Naive thymus-derived CD8-positive, alpha-beta T cell (primary cell): Measurements from ENCODE around the gene LHX3. TPM values are rescaled to one million over a fixed set of nuclear protein-coding genes. Genes with fewer than 3 reads are reported as not detected.
A peak's percentile ranks its signal among the peaks of the same experiment; 100 is the strongest.

Experiments used
- ATAC-seq, 2 donors: fragments of 150-1000 bp; cut with Tn5 transposase in 1 of 2; sonication (Bioruptor Pico), chemical (Tn5 transposase) in 1 of 2; 1 replicate in 1 of 2; 2 replicates in 1 of 2; pipeline ENCODE4 v1.10.0; 2021; ENCODE audit warnings: mild to moderate bottlenecking in 2 of 2, moderate library complexity in 2 of 2
- POLR2A ChIA-PET: fragments of 350-600 bp; sonication (Branson Sonifier 250); formaldehyde crosslinking; loops from one replicate; lab custom pipeline; 2021; ENCODE audit warnings: antibody characterized with exemption; lab: Charles Lee
- DNase-seq, 10 donors: peaks; one replicate each; pipeline versions ENCODE4 v3.0.0 to v3.0.0-alpha.2; 2020 to 2022
- H3K27ac Mint-ChIP-seq, 10 donors: one replicate each; pipeline ENCODE4 v1.8.0; 2020 to 2022; ENCODE audit warnings: mild to moderate bottlenecking in 10 of 10, mixed read lengths in 10 of 10, moderate library complexity in 4 of 10, inconsistent platforms in 1 of 10
- H3K27me3 Mint-ChIP-seq, 5 donors: one replicate each; pipeline ENCODE4 v1.8.0; 2021 to 2022; ENCODE audit warnings: mixed read lengths in 5 of 5
- H3K36me3 Mint-ChIP-seq, 3 donors: one replicate each; pipeline ENCODE4 v1.8.0; 2020 to 2022; ENCODE audit warnings: mixed read lengths in 3 of 3, mild to moderate bottlenecking in 2 of 3, inconsistent platforms in 1 of 3
- H3K4me1 Mint-ChIP-seq, 4 donors: one replicate each; pipeline ENCODE4 v1.8.0; 2021 to 2022; ENCODE audit warnings: mixed read lengths in 4 of 4
- H3K4me3 Mint-ChIP-seq, 10 donors: one replicate each; pipeline ENCODE4 v1.8.0; 2020 to 2022; ENCODE audit warnings: mild to moderate bottlenecking in 10 of 10, mixed read lengths in 10 of 10, moderate library complexity in 6 of 10, inconsistent platforms in 1 of 10
- H3K9me3 Mint-ChIP-seq, 9 donors: one replicate each; pipeline ENCODE4 v1.8.0; 2020 to 2022; ENCODE audit warnings: mixed read lengths in 9 of 9, mild to moderate bottlenecking in 3 of 9, inconsistent platforms in 1 of 9, moderate library complexity in 1 of 9
- polyA plus RNA-seq, 3 donors: library from polyadenylated mRNA; unstranded; fragments of 300-500 nt; fragmentation: Illumina TruSeq; gene quantifications; one replicate each; pipeline ENCODE4 v1.2.3, GENCODE V29; 2021
- total RNA-seq, 8 experiments: library from RNA in 2 of 8; stranded (reverse) in 2 of 8; gene quantifications; one replicate each; pipeline ENCODE4 v1.2.3 and lab custom pipeline; 2021 to 2026

The LHX3 gene
- total and polyA plus RNA-seq, 5 experiments from 2014 or later = not detected

GRCh38 chr9:136222166-136222905 is 17.4 kb upstream of the LHX3 start:
- Mint-ChIP-seq H3K4me3 (no peak overlapping the region), H3K4me1 (peaks cover 6 to 27% (median 10%) of the 10 kb centered on the region in 4 donors), H3K27ac (no peak overlapping the region), H3K9me3 (no peaks in the 10 kb centered on the region), H3K36me3 (peaks cover 10 to 67% (median 19%) of the 10 kb centered on the region in 3 donors), H3K27me3 (no peaks in the 10 kb centered on the region)
- ATAC-seq (no peak), DNase-seq (no peak)
- POLR2A ChIA-PET = no interaction called here

- H3K4me3 Mint-ChIP-seq = no peak overlapping the region
- POLR2A ChIA-PET = no interaction called here
- no peak for DNase-seq
Measured at GRCh38 chr9:136220017-136220729, 15.2 kb upstream of the LHX3 start.

GRCh38 chr9:136219276-136219675 is 14.3 kb upstream of the LHX3 start:
- Mint-ChIP-seq H3K36me3 (peaks cover 11 to 84% (median 28%) of the 10 kb centered on the region in 3 donors), H3K27me3 (no peaks in the 10 kb centered on the region), H3K9me3 (no peaks in the 10 kb centered on the region), H3K4me3 (no peak overlapping the region), H3K27ac (no peak overlapping the region), H3K4me1 (peaks cover 0 to 4% (median 1%) of the 10 kb centered on the region in 4 donors)
- POLR2A ChIA-PET = no interaction called here
- no peak for ATAC-seq
- DNase-seq = no peak

More at GRCh38 chr9:136220017-136220729, 15.2 kb upstream of the LHX3 start:
- H3K27ac Mint-ChIP-seq = peak overlapping the region in 1 of 10 donors; percentile 18
- no peak for ATAC-seq
- no peaks in the 10 kb centered on the region for H3K9me3 Mint-ChIP-seq
- peaks cover 3 to 8% (median 5%) of the 10 kb centered on the region in 4 donors for H3K4me1 Mint-ChIP-seq
- peaks cover 9 to 82% (median 22%) of the 10 kb centered on the region in 3 donors for H3K36me3 Mint-ChIP-seq
- no peaks in the 10 kb centered on the region for H3K27me3 Mint-ChIP-seq

- Mint-ChIP-seq H3K9me3 (no peaks in the 10 kb centered on the region), H3K27ac (no peak overlapping the region), H3K27me3 (no peaks in the 10 kb centered on the region), H3K4me1 (peaks cover 0 to 4% (median under 1%) of the 10 kb centered on the region in 4 donors), H3K4me3 (no peak overlapping the region), H3K36me3 (peaks cover 11 to 85% (median 34%) of the 10 kb centered on the region in 3 donors)
- POLR2A ChIA-PET = no interaction called here
- DNase-seq = no peak
- ATAC-seq = no peak
Measured at GRCh38 chr9:136218673-136219072, 13.7 kb upstream of the LHX3 start.

GRCh38 chr9:136218271-136218670 is 13.3 kb upstream of the LHX3 start:
- H3K9me3 Mint-ChIP-seq = no peaks in the 10 kb centered on the region
- peaks cover 11 to 85% (median 33%) of the 10 kb centered on the region in 3 donors for H3K36me3 Mint-ChIP-seq
- H3K4me1 Mint-ChIP-seq = peaks cover 0 to 2% (median under 1%) of the 10 kb centered on the region in 4 donors
- no peak overlapping the region for H3K27ac Mint-ChIP-seq
- no peaks in the 10 kb centered on the region for H3K27me3 Mint-ChIP-seq
- no peak overlapping the region for H3K4me3 Mint-ChIP-seq
- DNase-seq = no peak
- no peak for ATAC-seq
- POLR2A ChIA-PET = no interaction called here

GRCh38 chr9:136216541-136217244 is 11.8 kb upstream of the LHX3 start:
- POLR2A ChIA-PET = no interaction called here
- Mint-ChIP-seq H3K9me3 (no peaks in the 10 kb centered on the region), H3K4me1 (peaks cover 0 to 1% (median 0%) of the 10 kb centered on the region in 4 donors), H3K27me3 (no peaks in the 10 kb centered on the region), H3K27ac (no peak overlapping the region), H3K4me3 (no peak overlapping the region), H3K36me3 (peaks cover 8 to 85% (median 27%) of the 10 kb centered on the region in 3 donors)
- no peak for DNase-seq
- ATAC-seq = no peak

- POLR2A ChIA-PET = no interaction called here
- Mint-ChIP-seq H3K36me3 (peaks cover 5 to 81% (median 31%) of the 10 kb centered on the region in 3 donors), H3K9me3 (no peaks in the 10 kb centered on the region)
Measured at GRCh38 chr9:136213733-136214132, 8.8 kb upstream of the LHX3 start.

GRCh38 chr9:136212345-136212950 is 7.5 kb upstream of the LHX3 start:
- no peaks in the 10 kb centered on the region for H3K4me1 Mint-ChIP-seq
- H3K27ac Mint-ChIP-seq = no peak overlapping the region
- DNase-seq (no peak), ATAC-seq (no peak)
- POLR2A ChIA-PET = no interaction called here
- H3K4me3 Mint-ChIP-seq = no peak overlapping the region
- H3K9me3 Mint-ChIP-seq = no peaks in the 10 kb centered on the region
- peaks cover 5 to 77% (median 33%) of the 10 kb centered on the region in 3 donors for H3K36me3 Mint-ChIP-seq
- H3K27me3 Mint-ChIP-seq = no peaks in the 10 kb centered on the region

More at GRCh38 chr9:136213733-136214132, 8.8 kb upstream of the LHX3 start:
- ATAC-seq (no peak), DNase-seq (no peak)
- no peaks in the 10 kb centered on the region for H3K4me1 Mint-ChIP-seq
- H3K4me3 Mint-ChIP-seq = no peak overlapping the region
- H3K27me3 Mint-ChIP-seq = no peaks in the 10 kb centered on the region
- H3K27ac Mint-ChIP-seq = no peak overlapping the region

- H3K27ac Mint-ChIP-seq = no peak overlapping the region
- H3K27me3 Mint-ChIP-seq = no peaks in the 10 kb centered on the region
- ATAC-seq = no peak
- H3K36me3 Mint-ChIP-seq = peaks cover 5 to 75% (median 32%) of the 10 kb centered on the region in 3 donors
- no peak overlapping the region for H3K4me3 Mint-ChIP-seq
- no peak for DNase-seq
- H3K4me1 Mint-ChIP-seq = no peaks in the 10 kb centered on the region
- H3K9me3 Mint-ChIP-seq = no peaks in the 10 kb centered on the region
- POLR2A ChIA-PET = no interaction called here
Measured at GRCh38 chr9:136211441-136212344, 6.8 kb upstream of the LHX3 start.

- Mint-ChIP-seq H3K4me1 (peaks cover 0 to 1% (median under 1%) of the 10 kb centered on the region in 4 donors), H3K9me3 (no peaks in the 10 kb centered on the region), H3K36me3 (peaks cover 5 to 78% (median 34%) of the 10 kb centered on the region in 3 donors), H3K27me3 (peaks cover 0 to 2% (median 1%) of the 10 kb centered on the region in 5 donors), H3K27ac (no peak overlapping the region), H3K4me3 (no peak overlapping the region)
- POLR2A ChIA-PET = no interaction called here
- ATAC-seq = no peak
- no peak for DNase-seq
Measured at GRCh38 chr9:136211006-136211405, 6.1 kb upstream of the LHX3 start.

- DNase-seq (no peak), ATAC-seq (no peak)
- H3K36me3 Mint-ChIP-seq = peaks cover 5 to 71% (median 34%) of the 10 kb centered on the region in 3 donors
- H3K27me3 Mint-ChIP-seq = peaks cover 0 to 5% (median 3%) of the 10 kb centered on the region in 5 donors
- POLR2A ChIA-PET = no interaction called here
- H3K4me3 Mint-ChIP-seq = no peak overlapping the region
- peak overlapping the region in 1 of 10 donors; percentile 34 for H3K27ac Mint-ChIP-seq
- H3K4me1 Mint-ChIP-seq = peaks cover 0 to 2% (median under 1%) of the 10 kb centered on the region in 4 donors
- H3K9me3 Mint-ChIP-seq = no peaks in the 10 kb centered on the region
Measured at GRCh38 chr9:136210276-136210675, 5.3 kb upstream of the LHX3 start.
